Mesenchymal stem cell (in vitro differentiated cells and primary cell): ENCODE measurements around the gene CCT3.
A peak's percentile ranks its signal among the peaks of the same experiment; 100 is the strongest.

Experiments used
- DNase-seq: peaks from one replicate; pipeline ENCODE4 v3.0.0-alpha.2; 2013
- H2AFZ ChIP-seq: one replicate; pipeline ENCODE4 v1.6.1; 2013; ENCODE audit warnings: low read depth, mild to moderate bottlenecking, control low read depth, inconsistent platforms, low read length, moderate library complexity
- H2AK5ac ChIP-seq: 2 replicates; pipeline ENCODE4 v1.6.1; 2013; ENCODE audit warnings: low read length, moderate library complexity, mild to moderate bottlenecking, inconsistent platforms; ENCODE audit not compliant: severe bottlenecking
- H2BK120ac ChIP-seq: one replicate; pipeline ENCODE4 v1.6.1; 2013; ENCODE audit warnings: low read depth, mild to moderate bottlenecking, inconsistent platforms, low read length, moderate library complexity
- H2BK12ac ChIP-seq, 2 experiments: one replicate each; pipeline ENCODE4 v1.6.1; 2013; ENCODE audit warnings: inconsistent platforms in 2 of 2, low read length in 2 of 2, mild to moderate bottlenecking in 2 of 2, moderate library complexity in 2 of 2, control low read depth in 1 of 2
- H2BK15ac ChIP-seq: one replicate; pipeline ENCODE4 v1.6.1; 2013; ENCODE audit warnings: mild to moderate bottlenecking, low read depth, inconsistent platforms; ENCODE audit not compliant: poor library complexity, severe bottlenecking
- H2BK5ac ChIP-seq: 2 replicates; pipeline ENCODE4 v1.6.1; 2013; ENCODE audit warnings: low read depth, mild to moderate bottlenecking, low read length, control low read depth, inconsistent platforms; ENCODE audit not compliant: poor library complexity, severe bottlenecking
- H3K14ac ChIP-seq, 2 experiments: one replicate each; pipeline ENCODE4 v1.6.1; 2013; ENCODE audit warnings: inconsistent platforms in 2 of 2, low read length in 2 of 2, control low read depth in 1 of 2, mild to moderate bottlenecking in 1 of 2, moderate library complexity in 1 of 2
- H3K18ac ChIP-seq, 2 experiments: one replicate each; pipeline ENCODE4 v1.6.1; 2013; ENCODE audit warnings: inconsistent platforms in 2 of 2, low read length in 2 of 2, control low read depth in 1 of 2, low read depth in 1 of 2, mild to moderate bottlenecking in 1 of 2
- H3K23ac ChIP-seq, 2 experiments: one replicate each; pipeline ENCODE4 v1.6.1; 2013; ENCODE audit warnings: inconsistent platforms in 2 of 2, low read length in 2 of 2, mild to moderate bottlenecking in 2 of 2, moderate library complexity in 2 of 2, control low read depth in 1 of 2
- H3K27ac ChIP-seq: 2 replicates; pipeline ENCODE4 v1.5.1; 2013; ENCODE audit warnings: mild to moderate bottlenecking, moderate library complexity, low read length, control low read depth, inconsistent platforms; ENCODE audit not compliant: poor library complexity, severe bottlenecking
- H3K27me3 ChIP-seq, 2 experiments: 2 replicates each; pipeline versions ENCODE4 v1.6.1 to v1.7.0; 2013; ENCODE audit warnings: low read length in 2 of 2, mild to moderate bottlenecking in 2 of 2, moderate library complexity in 2 of 2, control low read depth in 1 of 2, inconsistent platforms in 1 of 2; ENCODE audit not compliant: control insufficient read depth in 1 of 2, insufficient read depth in 1 of 2
- H3K36me3 ChIP-seq, 2 experiments: 2 replicates each; pipeline versions ENCODE4 v1.6.1 to v1.7.0; 2013; ENCODE audit warnings: low read length in 2 of 2, control low read depth in 1 of 2, inconsistent platforms in 1 of 2, low read depth in 1 of 2, mild to moderate bottlenecking in 1 of 2; ENCODE audit not compliant: insufficient read depth in 2 of 2, control insufficient read depth in 1 of 2
- H3K4ac ChIP-seq, 2 experiments: one replicate each; pipeline ENCODE4 v1.6.1; 2013; ENCODE audit warnings: inconsistent platforms in 2 of 2, low read length in 2 of 2, mild to moderate bottlenecking in 2 of 2, moderate library complexity in 2 of 2, control low read depth in 1 of 2, low read depth in 1 of 2
- H3K4me1 ChIP-seq: 2 replicates; pipeline ENCODE4 v1.6.1; 2013; ENCODE audit warnings: low read depth, low read length, control low read depth; ENCODE audit not compliant: control insufficient read depth, insufficient read depth
- H3K4me2 ChIP-seq: 2 replicates; pipeline ENCODE4 v1.6.1; 2013; ENCODE audit warnings: low read length, mild to moderate bottlenecking, inconsistent platforms; ENCODE audit not compliant: poor library complexity, severe bottlenecking
- H3K4me3 ChIP-seq, 2 experiments: 2 replicates each; pipeline versions ENCODE4 v1.5.1 to v1.7.0; 2013; ENCODE audit warnings: low read length in 2 of 2, mild to moderate bottlenecking in 2 of 2, control low read depth in 1 of 2, low read depth in 1 of 2; ENCODE audit not compliant: insufficient read depth in 1 of 2
- H3K79me1 ChIP-seq: replicated peaks from 2 replicates; pipeline ENCODE4 v1.6.1; 2013; ENCODE audit warnings: mild to moderate bottlenecking, control low read depth, low read length, inconsistent platforms; ENCODE audit not compliant: poor library complexity, severe bottlenecking
- H3K9ac ChIP-seq: 2 replicates; pipeline ENCODE4 v1.7.0; 2013; ENCODE audit warnings: mild to moderate bottlenecking, low read length, moderate library complexity
- H3K9me3 ChIP-seq: 2 replicates; pipeline ENCODE4 v1.7.0; 2013; ENCODE audit warnings: mild to moderate bottlenecking, low read length; ENCODE audit not compliant: control insufficient read depth
- H4K8ac ChIP-seq: one replicate; pipeline ENCODE4 v1.6.1; 2013; ENCODE audit warnings: inconsistent platforms, mild to moderate bottlenecking, low read length, moderate library complexity
- H4K91ac ChIP-seq: one replicate; pipeline ENCODE4 v1.6.1; 2013; ENCODE audit warnings: mild to moderate bottlenecking, low read length, inconsistent platforms
- WGBS: methylation state at CpG from one replicate; pipeline ENCODE4 v1.1.7; 2013; ENCODE audit warnings: mixed read lengths; 5-methylcytosine and 5-hydroxymethylcytosine counted together

The CCT3 gene

DNA sequence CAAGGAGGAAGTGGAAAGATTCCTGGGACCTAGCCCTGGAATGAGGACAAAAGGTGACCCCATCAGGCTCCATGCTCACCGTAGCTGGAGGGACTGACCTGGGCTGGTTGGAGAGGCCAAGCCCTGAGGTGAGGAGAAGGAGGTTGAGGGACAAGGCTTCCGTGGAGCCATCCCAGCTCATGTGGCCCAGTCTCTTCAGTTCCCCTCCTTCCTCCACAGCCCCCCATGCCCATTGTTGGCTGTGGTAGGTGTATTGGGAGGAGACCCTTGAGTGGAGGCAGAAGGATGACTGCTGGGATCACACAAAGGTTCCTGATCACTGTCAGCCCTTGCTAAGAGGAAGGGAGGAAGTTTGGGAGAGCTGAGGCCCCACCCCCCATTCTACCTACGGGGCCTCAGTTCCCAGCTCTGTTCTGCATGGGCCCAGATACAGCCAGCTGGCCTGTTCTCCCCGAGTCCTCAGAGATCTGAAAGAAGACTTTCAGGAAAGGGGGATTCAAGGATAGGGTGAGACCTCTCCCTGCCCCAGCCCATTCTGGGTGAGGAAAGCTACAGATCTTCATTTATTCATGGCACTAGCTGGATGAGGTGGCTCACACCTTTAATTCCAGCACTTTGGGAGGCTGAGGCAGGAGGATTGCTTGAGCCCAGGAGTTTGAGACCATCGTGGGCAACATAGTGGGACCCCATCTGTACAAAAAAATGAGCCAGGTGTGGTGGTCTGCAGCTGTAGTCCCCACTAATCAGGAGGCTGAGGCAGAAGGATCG lies 48.2 kb upstream of the CCT3 start:
- Histone ChIP-seq H3K4ac (no peak overlapping the region), H2BK12ac (no peak overlapping the region), H3K23ac (no peak overlapping the region), H4K8ac (no peak overlapping the region), H2BK5ac (no peak overlapping the region), H3K9ac (no peak overlapping the region), H2BK120ac (no peak overlapping the region), H3K79me1 (no peaks in the 10 kb centered on the region), H3K4me3 (no peak overlapping the region), H3K9me3 (no peaks in the 10 kb centered on the region), H3K4me2 (no peak overlapping the region), H4K91ac (no peak overlapping the region), H2AFZ (no peak overlapping the region), H2AK5ac (no peak overlapping the region), H3K27ac (no peak overlapping the region), H3K18ac (no peak overlapping the region), H3K4me1 (peaks cover 7% of the 10 kb centered on the region), H3K14ac (no peak overlapping the region), H3K27me3 (peaks cover 59 to 62% of the 10 kb centered on the region in 2 experiments), H2BK15ac (no peak overlapping the region), H3K36me3 (no peaks in the 10 kb centered on the region)
- 77% methylated on average over 4 of the region's 6 CpGs for WGBS
- no peak for DNase-seq

DNA sequence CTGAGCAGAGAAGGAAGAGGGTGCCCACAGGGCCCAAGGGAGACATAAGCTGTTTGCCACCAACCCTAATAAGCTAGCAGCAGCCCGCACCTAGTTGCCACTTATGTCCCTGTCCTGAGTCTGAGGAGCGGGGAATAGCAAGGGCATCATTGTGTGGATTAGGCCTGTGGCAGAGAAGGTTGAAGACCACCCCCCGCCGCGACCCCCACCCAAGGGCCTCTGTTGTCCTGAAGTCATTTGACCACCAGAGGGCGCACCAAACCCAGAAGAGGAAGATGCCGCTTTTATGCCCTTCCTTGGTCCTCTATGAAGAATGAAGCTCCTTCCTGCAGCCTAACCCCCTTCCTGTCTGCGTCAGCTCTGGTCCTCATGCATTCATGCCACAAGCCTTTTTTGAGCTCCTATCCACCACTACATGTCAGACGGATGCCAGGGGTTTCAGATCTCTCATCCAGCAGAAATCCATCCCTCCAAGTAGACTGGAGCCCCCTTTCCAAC lies 47.5 kb upstream of the CCT3 start:
- Histone ChIP-seq H3K79me1 (no peaks in the 10 kb centered on the region), H3K4me3 (no peak overlapping the region), H3K27me3 (peaks cover 53 to 55% of the 10 kb centered on the region in 2 experiments), H2AK5ac (no peak overlapping the region), H4K91ac (no peak overlapping the region), H3K27ac (no peak overlapping the region), H3K4me2 (no peak overlapping the region), H3K9me3 (no peaks in the 10 kb centered on the region), H3K18ac (no peak overlapping the region), H3K9ac (no peak overlapping the region), H3K4me1 (peaks cover 7% of the 10 kb centered on the region), H2BK120ac (no peak overlapping the region), H2BK5ac (no peak overlapping the region), H2BK12ac (no peak overlapping the region), H3K36me3 (no peaks in the 10 kb centered on the region), H2AFZ (no peak overlapping the region), H4K8ac (no peak overlapping the region), H3K4ac (no peak overlapping the region), H2BK15ac (no peak overlapping the region), H3K14ac (no peak overlapping the region), H3K23ac (no peak overlapping the region)
- peak; percentile 64 for DNase-seq
- WGBS, result 22% methylated on average over 9 of the region's 9 CpGs

DNA sequence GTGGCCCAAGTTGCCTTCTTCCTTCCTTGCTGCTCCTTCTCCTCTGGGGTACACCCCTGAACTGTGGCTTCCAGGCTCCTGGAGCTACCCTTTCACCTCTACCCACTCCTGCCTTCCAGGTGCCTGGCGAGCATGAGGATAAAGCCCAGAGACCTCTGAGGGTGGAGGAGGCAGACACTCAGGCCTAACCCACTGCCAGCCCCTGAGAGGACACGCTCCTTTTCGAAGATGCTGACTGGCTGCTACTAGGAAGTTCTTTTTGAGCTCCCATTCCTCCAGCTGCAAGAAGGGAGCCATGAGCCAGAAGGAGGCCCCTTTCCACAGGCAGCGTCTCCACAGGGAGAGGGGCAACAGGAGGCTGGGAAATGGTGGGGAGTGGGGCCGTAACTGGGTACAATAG lies 46.6 kb upstream of the CCT3 start:
- no peaks in the 10 kb centered on the region for H3K36me3 ChIP-seq
- H3K23ac ChIP-seq, result no peak overlapping the region
- H3K4me2 ChIP-seq, result no peak overlapping the region
- H2BK120ac ChIP-seq, result no peak overlapping the region
- no peak for DNase-seq
- no peak overlapping the region for H4K91ac ChIP-seq
- no peaks in the 10 kb centered on the region for H3K79me1 ChIP-seq
- H2AFZ ChIP-seq, result no peak overlapping the region
- no peak overlapping the region for H2AK5ac ChIP-seq
- peak overlapping the region in 1 of 2 experiments; percentile 16 for H3K4ac ChIP-seq
- no peak overlapping the region for H2BK12ac ChIP-seq
- no peak overlapping the region for H2BK5ac ChIP-seq
- no peak overlapping the region for H3K27ac ChIP-seq
- H2BK15ac ChIP-seq, result no peak overlapping the region
- peaks cover 7% of the 10 kb centered on the region for H3K4me1 ChIP-seq
- H3K4me3 ChIP-seq, result peak overlapping the region in 1 of 2 experiments; percentile 16
- H4K8ac ChIP-seq, result no peak overlapping the region
- no peak overlapping the region for H3K18ac ChIP-seq
- H3K9me3 ChIP-seq, result no peaks in the 10 kb centered on the region
- no peak overlapping the region for H3K14ac ChIP-seq
- H3K9ac ChIP-seq, result no peak overlapping the region
- peaks cover 44 to 46% of the 10 kb centered on the region in 2 experiments for H3K27me3 ChIP-seq
- whole genome bisulfite sequencing, result 97% methylated on average over 5 of the region's 5 CpGs

DNA sequence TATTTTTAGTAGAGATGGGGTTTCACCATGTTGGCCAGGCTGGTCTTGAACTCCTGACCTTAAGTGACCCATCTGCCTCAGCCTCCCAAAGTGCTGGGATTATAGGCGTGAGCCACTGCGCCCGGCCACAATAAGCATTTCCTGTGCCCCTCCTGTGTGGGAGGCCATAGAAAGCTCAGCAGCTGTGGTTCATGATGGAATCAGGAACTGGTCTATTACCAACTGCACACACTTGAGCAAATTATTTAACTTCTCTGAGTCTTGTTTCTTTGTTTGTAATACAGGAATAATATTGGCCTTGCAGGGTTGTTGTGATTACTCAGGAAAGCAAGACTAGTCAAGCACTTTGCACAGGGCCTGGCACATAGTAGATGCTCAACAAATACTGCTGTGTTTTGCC lies 45.9 kb upstream of the CCT3 start:
- Histone ChIP-seq H2BK12ac (no peak overlapping the region), H2AK5ac (no peak overlapping the region), H3K36me3 (no peaks in the 10 kb centered on the region), H2AFZ (no peak overlapping the region), H3K18ac (no peak overlapping the region), H3K4me2 (no peak overlapping the region), H3K4me3 (no peak overlapping the region), H3K23ac (no peak overlapping the region), H3K14ac (no peak overlapping the region), H3K9me3 (no peaks in the 10 kb centered on the region), H4K8ac (no peak overlapping the region), H3K79me1 (no peaks in the 10 kb centered on the region), H3K4ac (no peak overlapping the region), H4K91ac (no peak overlapping the region), H3K27me3 (peaks cover 37 to 39% of the 10 kb centered on the region in 2 experiments), H3K9ac (no peak overlapping the region), H3K27ac (no peak overlapping the region), H3K4me1 (peaks cover 8% of the 10 kb centered on the region), H2BK5ac (no peak overlapping the region), H2BK120ac (no peak overlapping the region), H2BK15ac (no peak overlapping the region)
- no peak for DNase-seq
- WGBS, result 65% methylated on average over 3 of the region's 3 CpGs
